SKM-1 (cell line): ENCODE results near the gene ADAM8.
"Not testable (repeated sequence)": the region's sequence is repeated elsewhere in the genome, so short reads cannot be mapped to it uniquely, and the experiment has no call there.

ENCODE experiments used
- DNase-seq: peaks from one replicate; lab custom pipeline; 2025; ENCODE audit not compliant: unreplicated experiment; lab: John Stamatoyannopoulos, UW

Gene ADAM8

DNA sequence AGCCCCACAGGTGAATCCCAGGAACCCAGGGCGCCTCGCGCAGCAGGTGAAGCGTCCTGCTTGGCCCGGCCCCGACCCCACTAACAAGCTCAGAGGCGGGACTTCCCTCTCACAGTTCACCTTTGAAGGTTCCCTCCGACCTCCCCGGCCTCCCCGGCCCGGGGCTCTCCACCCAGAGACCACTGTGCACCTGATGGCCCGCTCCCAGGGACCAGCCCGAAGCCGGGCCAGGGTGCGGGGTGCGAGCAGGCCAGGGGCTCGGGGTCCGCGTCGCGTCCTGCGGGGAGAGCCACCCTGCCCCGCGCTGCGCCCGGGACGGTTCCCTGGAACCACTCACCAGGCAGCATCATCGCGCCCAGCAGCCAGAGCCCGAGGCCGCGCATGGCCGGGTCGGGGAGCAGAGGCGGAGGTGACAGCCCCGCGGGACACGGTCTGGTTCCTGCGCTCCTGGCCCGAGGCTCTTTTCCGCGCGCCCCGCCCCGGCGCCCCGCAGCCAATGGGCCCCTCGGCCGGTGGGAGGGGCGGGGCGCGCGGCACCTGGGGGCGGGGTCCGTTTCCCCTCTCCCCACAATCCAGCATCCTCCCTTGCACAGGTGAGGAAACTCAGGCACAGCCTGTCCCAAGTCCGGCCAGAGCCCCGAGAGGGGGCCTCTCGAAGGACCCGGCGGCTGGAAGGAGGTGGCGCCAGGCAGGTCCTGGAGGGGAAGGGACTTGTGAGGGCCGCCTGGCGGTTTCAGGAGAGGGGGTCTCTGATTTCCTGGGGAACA lies at the start of gene ADAM8:
ADAM8 (minus strand) TSS at position 434 of the 767 bp plus-strand sequence; CDS start at position 383, 51 bp downstream.
- DNase-seq = no peak

DNA sequence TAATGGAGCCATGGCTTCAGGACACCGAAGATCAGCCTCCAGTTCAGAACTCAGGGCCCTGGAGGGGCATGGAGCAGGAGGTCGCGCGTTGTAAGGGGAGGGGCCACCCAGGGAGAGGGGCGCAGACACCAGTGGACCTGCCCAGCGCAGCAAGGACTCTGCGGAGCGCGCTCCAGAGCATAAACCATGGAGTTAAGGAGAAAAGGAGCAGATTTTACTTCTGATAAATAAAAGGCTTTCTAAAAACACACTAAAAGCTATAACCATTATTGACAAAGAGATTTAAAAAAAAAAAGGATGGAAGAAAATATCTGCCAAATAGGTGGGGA lies 49.5 kb upstream of the ADAM8 start:
- no peak for DNase-seq

DNA sequence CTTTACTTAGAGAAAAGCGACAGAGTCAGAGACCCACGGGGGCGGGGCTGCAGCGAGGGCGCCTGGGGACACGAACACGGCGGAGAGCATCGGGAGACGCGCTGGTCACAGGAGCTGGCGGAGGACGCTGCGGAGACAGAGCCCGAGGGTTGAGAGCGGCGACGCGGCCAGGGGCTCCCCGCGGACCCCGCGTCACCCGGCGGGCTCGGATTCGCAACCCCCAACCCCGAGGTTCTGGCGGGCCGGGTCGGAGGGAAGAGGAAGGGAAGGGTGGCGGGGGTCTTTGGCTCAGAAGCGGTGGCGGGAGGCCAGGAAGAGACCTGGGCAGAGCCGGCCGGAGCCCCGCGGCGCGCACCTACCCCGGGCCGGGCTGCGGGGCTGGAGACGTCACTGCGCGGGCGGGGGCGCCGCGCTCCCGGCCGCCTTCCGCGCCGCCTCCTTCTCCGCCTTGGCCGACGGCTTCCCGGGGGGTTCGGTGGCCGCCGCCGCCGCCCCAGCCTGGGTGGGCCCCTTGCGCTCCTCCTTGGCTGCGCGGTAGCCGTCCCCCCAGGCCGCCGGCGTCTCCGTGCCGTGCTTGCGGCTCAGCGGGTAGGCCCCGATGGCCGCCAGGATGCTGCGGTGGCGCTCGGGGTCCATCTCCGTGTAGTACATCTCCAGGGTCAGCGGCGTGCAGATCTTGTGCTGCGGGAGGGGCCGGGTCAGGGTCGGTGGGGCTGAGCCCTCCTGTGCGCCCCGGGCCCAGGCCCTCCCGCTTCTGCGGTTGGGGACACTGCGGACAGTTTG lies 49.0 kb upstream of the ADAM8 start:
- DNase-seq = no peak

DNA sequence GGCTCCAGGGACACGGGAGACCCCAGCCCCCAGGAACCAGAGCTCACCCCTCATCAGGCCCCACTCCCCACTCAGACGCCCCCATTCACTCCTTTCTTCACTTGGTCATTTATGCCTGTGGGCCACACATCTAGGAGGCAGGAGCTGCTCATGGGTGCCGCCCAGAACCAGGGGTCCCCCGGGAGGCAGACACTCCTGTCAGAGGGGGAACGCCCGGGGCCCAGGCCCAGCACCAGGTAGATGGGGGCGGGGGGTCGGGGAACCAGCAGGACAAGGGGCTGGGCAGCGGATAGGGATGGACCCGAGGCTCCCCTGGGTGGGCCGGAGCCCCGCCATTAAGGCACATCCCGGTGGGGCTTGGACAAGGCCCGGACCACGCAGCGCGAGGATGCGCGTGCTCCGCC lies 48.2 kb upstream of the ADAM8 start:
- DNase-seq = no peak

DNA sequence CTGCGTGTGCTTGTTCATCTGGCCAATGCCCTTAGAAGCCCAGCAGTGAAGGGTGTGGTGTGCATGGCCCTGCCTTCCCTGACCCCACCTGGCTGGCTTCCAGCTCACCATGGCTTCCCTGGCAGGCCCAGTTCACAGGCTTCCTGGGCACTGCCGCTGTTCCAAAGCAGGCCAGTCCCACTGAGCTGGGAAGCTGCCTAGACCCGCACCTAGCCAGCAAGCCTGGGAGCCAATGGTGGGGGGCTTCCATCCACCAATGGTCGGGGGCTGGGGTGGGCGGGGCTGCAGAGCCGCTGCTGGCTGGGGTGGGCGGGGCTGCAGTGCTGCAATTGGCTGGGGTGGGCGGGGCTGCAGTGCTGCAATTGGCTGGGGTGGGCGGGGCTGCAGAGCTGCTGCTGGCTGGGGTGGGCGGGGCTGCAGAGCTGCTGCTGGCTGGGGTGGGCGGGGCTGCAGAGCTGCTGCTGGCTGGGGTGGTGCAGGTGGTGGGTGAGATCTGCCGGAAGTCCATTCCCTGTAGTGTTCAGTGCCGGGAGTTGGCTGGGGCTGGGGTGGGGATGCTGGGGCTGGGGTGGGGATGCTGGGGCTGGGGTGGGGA lies 47.6 kb upstream of the ADAM8 start:
- DNase-seq = no peak

DNA sequence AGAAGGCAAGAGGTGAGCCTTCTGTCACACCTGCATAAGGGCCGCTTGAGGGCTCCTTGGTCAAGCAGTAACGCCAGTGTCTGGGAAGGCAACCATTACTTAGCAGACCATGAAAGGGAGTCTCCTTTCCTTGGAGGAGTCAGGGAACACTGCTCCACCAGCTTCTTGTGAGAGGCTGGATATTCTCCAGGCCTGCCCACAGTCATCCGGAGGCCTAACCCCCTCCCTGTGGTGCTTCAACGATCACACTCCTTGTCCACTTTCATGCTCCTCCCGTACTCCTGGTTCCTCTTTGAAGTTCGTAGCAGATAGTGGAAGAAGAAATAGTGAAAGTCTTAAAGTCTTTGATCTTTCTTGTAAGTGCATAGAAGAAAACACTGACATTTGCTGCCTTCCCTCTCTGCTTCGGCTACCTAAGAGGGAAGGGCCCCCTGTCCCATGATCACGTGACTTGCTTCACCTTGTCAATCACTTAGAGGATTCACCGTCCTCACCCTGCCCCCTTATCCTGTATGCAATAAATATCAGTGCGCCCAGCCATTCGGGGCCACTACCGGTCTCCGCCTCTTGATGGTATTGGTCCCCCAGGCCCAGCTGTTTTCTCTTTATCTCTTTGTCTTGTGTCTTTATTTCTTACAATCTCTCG lies 45.5 kb upstream of the ADAM8 start:
- DNase-seq = not testable (repeated sequence)

DNA sequence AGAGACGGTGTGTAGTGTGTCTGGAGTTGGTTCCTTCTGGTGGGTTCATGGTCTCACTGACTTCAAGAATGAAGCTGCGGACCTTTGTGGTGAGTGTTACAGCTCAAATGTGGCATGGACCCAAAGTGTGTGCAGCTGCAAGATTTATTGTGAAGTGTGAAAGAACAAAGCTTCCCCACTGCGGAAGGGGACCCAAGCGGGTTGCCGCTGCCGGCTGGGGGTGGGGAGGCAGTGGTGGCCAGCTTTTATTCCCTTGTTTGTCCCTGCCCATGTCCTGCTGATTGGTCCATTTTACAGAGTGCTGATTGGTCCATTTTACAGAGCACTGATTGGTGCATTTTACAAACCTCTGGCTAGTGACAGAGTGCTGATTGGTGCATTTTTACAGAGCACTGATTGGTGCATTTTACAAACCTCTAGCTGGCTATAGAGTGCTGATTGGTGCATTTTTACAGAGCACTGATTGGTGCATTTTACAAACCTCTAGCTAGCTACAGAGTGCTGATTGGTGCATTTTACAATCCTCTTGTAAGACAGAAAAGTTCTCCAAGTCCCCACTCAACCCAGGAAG lies 44.3 kb upstream of the ADAM8 start:
- DNase-seq = not testable (repeated sequence)

DNA sequence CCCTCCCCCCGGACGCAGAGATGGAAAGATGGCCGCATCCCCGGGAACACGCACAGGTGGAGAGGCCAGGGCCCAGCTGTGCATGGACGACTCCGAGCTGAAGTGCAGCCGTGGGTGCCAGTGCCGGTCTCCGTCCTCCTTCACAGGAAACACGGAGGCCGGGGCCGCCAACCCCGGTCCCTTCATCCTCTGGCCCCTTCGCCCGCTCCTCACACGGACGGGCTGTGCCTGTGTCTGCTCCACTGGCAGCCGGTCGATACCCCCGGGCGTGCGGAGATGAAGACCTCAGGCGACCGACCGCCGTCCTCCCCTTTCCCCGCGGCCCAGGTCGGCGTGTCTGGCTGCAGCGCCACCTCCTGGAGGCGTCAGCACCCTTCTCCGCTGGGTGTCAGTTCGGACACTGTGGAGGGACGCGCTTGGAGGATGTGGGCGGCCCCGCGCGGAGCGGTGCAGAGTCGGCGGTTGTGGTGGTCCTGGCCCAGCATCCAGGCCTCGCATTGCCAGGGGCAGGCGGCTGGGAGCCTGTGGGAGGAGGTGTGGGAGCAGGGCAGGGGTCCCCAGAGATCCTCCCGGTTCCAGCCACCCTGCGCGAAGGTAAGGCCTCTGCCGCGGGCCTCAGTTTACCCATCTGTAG lies 41.9 kb upstream of the ADAM8 start:
- peak; percentile 26 for DNase-seq

DNA sequence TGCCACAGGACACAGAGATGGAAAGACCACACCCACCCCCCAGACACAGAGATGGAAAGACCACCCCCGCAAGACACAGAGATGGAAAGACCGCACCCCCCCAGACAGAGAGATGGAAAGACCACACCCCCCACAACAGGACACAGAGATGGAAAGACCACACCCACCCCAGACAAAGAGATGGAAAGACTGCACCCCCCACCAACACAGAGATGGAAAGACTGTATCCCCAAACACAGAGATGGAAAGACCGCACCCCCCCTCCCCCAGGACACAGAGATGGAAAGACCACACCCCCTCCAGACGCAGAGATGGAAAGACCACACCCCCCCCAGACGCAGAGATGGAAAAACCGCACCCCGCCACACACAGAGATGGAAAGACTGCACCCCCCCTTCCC lies 40.1 kb upstream of the ADAM8 start:
- DNase-seq = no peak

DNA sequence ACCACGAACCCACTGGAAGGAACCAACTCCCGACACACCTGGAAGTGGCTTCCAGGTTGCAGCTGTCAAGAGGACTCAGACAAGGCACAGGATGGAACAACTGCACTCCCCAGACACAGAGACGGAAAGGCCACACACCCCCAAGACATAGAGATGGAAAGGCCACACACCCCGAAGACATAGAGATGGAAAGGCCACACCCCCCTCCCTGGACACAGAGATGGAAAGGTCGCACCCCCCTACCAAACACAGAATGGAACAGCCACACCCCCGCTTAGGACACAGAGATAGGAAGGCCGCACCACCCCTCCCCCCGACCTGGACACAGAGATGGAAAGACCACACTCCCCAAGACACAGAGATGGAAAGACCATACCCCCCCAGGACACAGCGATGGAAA lies 39.6 kb upstream of the ADAM8 start:
- DNase-seq = no peak

DNA sequence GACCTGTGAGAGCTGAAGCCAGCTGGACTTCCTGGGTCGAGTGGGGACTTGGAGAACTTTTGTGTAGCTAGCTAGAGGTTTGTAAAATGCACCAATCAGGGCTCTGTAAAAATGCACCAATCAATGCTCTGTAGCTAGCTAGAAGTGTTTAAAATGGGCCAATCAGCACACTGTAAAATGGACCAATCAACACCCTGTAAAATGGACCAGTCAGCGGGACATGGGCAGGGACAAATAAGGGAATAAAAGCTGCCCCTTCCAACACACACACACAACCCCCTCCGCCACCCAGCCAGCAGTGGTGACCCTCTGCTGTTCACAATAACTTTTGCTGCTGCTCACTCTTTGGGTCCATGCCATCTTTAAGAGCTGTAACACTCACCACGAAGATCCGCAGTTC lies 39.2 kb upstream of the ADAM8 start:
- no peak for DNase-seq

DNA sequence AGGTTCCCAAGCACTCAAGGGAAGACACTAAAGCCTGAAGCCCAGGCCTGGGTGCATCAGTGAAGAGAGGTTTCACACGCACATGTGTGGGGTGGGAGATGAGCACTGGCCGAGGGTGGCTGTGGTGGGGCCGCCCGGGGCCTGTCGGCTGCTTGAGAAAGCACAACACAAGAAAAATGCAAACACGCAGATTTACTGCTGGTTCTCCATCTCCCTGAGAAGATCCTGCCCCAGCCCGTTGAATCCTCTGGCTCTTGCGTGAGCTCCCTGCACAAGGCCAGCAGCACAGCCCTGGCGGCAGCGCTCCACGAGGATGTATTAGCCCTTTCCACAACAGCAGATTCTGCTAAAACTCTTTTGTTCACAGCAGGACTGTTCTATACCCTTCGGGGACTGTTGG lies 38.2 kb upstream of the ADAM8 start:
- no peak for DNase-seq

DNA sequence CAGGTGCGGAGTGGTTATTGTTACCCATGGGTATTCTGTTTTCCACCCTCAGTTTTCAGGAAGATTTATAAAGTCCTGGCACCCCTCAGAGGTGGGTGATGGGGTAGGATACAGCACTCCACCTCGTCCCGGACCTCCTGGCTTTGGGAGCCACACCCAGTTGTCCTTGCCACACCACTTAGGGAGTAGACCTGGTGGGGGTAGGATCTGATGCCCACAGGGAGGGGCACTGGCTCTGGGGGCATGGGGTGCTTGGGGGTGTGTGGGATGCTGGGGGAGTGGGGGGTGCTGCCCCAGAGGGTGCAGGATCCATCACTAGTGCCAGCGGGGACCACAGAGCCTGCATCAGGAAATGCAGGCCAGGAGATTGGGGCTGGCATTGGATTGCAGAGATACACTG lies 36.5 kb upstream of the ADAM8 start:
- no peak for DNase-seq

DNA sequence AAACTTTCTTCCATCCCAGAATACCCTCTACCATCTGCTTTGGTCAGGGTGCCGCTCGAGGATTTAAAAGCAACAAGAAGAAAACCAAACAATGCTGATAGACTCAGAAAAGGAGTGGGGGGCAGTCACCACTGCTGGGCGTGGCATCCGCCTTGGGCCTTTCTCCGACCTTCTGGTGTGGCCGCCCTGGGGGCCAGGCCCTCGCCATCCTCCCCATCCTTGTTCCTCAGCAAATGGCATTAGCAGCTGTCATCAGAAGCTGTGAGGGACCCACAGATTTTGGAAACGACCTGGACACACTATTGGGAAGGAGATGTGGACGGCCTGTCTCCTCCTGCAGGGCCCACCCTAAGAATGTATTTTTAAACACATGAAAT lies 36.1 kb upstream of the ADAM8 start:
- no peak for DNase-seq

DNA sequence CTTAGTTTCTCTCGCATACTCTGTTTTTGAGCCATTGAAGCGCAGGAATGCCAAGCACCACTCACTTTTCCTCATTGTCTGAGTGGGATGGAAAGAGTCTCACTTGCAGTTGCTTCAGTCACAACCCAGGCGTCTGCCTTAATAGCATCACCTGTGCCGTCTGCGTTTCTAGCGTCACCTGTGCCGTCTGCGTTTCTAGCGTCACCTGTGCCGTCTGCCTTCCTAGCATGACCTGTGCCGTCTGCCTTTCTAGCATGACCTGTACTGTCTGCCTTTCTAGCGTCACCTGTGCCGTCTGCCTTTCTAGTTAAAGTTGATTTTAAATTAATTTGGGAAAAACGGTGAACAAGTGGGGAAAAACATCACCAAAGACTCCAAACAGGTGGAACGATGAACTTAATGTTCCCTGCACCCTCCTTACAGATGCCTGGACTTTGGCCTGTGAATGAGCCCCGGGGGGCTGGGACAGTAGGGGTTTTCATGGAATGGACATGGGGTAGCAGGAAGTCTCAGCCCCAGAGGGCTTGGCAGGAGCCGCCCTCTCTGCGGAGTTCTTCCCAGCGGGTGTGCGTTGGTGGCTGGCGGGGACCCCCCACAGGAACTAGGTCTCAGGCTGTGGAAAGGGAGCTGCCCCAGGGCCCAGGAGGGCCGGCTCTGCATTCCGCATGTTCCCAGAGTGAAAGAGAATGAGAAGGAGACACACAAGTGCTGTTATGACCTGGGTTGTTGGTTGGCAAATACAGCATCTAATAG lies 35.5 kb upstream of the ADAM8 start:
- no peak for DNase-seq

DNA sequence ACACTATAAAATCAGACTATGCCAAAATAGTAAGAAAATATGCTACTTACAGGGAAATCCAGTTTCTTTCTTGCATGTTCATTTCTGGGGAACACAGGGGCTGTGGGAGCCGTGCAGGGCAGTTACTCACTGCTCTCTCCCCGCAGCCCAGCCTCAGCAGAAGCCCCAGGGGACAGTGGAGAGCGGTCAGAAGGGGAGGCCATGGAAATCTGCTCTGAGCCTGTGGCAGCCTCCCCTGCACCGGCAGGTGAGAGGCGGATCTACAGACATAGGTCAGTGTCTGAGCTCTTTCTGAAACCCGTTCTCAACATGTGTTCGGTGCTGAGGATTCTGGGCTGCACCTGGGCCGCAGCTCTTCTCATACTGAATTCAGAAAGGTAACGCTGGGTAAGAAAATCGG lies 34.9 kb upstream of the ADAM8 start:
- DNase-seq = no peak

DNA sequence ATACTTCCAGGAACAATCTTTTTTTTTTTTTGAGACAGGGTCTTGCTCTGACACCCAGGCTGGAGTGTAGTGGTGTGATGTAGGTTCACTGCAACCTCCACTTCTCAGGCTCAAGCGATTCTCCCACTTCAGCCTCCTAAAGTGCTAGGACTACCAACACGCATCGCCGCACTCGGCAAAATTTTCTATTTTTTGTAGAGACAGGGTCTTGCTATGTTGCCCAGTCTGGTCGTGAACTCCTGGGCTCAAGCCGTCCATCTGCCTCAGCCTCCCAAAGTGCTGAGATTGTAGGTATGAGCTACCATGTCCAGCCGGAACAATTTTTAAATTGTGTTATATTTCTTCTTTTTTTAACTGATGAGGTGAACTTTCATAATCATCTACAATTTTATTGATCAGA lies 34.1 kb upstream of the ADAM8 start:
- DNase-seq = no peak

DNA sequence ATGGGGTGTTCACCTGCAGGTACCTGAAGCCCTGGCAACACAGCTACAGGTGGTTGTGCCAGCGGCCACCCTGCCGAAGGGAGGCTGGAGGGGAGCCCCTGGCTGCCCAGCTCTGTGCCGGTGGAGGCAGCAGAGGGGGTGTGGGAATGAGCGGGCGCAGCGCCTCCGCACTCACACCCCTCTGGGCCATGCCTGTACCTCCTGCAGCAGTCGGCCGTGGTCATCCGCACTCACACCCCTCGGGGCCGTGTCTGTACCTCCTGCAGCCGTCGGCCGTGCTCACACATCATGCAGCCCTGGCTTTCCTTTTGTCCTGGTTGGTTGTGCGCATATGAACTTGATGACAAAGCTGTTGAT lies 33.7 kb upstream of the ADAM8 start:
- no peak for DNase-seq

DNA sequence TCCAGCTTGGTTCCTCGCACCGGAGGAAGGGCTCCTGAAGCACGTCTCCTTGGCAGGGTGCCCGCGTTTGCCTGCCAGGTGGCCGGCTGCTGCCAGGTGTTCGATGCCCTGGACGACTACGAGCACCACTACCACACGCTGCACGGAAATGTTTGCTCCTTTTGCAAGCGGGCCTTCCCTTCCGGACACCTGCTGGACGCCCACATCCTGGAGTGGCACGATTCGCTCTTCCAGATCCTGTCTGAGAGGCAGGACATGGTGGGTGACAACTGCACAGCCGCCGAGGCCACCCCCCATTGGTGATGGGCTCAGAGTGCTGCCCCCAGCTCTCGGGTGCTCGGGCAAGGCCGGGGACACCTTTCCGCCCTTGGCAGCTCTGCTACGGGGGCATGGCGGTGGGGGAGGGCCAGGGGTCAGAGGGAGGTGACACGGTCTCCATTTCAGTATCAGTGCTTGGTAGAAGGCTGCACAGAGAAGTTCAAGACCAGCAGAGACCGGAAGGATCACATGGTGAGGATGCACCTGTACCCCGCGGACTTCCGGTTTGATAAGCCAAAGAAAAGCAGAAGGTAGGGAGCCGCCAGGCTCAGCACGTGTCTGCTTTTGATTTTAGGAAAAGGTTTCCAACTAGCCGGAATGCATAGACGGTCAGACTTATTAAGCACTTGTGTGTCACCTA lies 33.2 kb upstream of the ADAM8 start:
- DNase-seq = no peak
